Neutrophil (primary cell): Measurements from ENCODE around the gene DAPL1.

Experiments used
- H3K27ac ChIP-seq: fragments of 200-600 bp; sonication (generic); 2 replicates; pipeline ENCODE4 v1.5.1; 2016; ENCODE audit warnings: mild to moderate bottlenecking, moderate library complexity
- H3K27me3 ChIP-seq: fragments of 200-600 bp; sonication (generic); 2 replicates; pipeline ENCODE4 v1.6.0; 2016; ENCODE audit warnings: mild to moderate bottlenecking
- H3K36me3 ChIP-seq: fragments of 200-600 bp; sonication (generic); 2 replicates; pipeline ENCODE4 v1.5.1; 2017
- H3K4me1 ChIP-seq, 2 experiments: fragments of 200-600 bp in 1 of 2; sonication (generic) in 1 of 2; 1 replicate in 1 of 2; 2 replicates in 1 of 2; pipeline versions ENCODE4 v1.5.1 to v1.6.1; 2013 to 2016; ENCODE audit warnings: low read depth in 1 of 2, low read length in 1 of 2, mild to moderate bottlenecking in 1 of 2, moderate library complexity in 1 of 2; ENCODE audit not compliant: control insufficient read depth in 1 of 2, insufficient read depth in 1 of 2
- H3K4me3 ChIP-seq, 2 experiments: fragments of 200-600 bp in 1 of 2; sonication (generic) in 1 of 2; 1 replicate in 1 of 2; 2 replicates in 1 of 2; pipeline ENCODE4 v1.5.1; 2013 to 2016; ENCODE audit warnings: low read depth in 1 of 2, low read length in 1 of 2, mild to moderate bottlenecking in 1 of 2, moderate library complexity in 1 of 2
- H3K9me3 ChIP-seq: fragments of 200-600 bp; sonication (generic); 2 replicates; pipeline ENCODE4 v1.5.1; 2016
- CTCF ChIP-seq: fragments of 200-600 bp; sonication (generic); IDR thresholded peaks from 2 replicates; pipeline ENCODE4 v1.5.1; 2016; ENCODE audit warnings: antibody characterized with exemption

The DAPL1 gene

GRCh38 chr2:158778243-158778642 is 16.9 kb upstream of the DAPL1 start:
- TF ChIP-seq CTCF = no peak
- Histone ChIP-seq H3K9me3 (no peaks in the 10 kb centered on the region), H3K27ac (no peak overlapping the region), H3K4me1 (no peaks in the 10 kb centered on the region), H3K36me3 (no peaks in the 10 kb centered on the region), H3K4me3 (no peak overlapping the region), H3K27me3 (no peaks in the 10 kb centered on the region)

DNA sequence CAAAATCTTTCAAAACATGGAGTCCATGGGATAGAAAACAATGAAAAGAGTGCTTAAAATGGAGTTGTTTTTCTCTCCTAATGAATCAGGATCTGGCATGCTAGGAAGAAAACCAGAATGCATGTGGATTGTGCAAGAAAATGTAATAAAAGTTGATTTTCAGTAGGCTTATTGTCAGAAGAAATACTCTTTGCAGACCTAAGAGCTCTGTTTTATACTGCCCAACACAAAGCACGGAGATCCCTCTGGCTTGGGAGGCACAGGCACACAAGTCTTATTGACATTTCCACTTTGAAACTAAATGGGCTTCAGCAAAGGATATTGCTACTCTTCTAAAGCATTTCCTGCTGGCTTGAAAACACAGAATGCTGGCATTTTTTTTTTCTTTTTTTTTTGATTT is 15.5 kb upstream of the DAPL1 start:
- Histone ChIP-seq H3K4me3 (no peak overlapping the region), H3K9me3 (no peaks in the 10 kb centered on the region), H3K27ac (no peak overlapping the region), H3K27me3 (no peaks in the 10 kb centered on the region), H3K36me3 (no peaks in the 10 kb centered on the region), H3K4me1 (no peaks in the 10 kb centered on the region)
- TF ChIP-seq CTCF = no peak

DNA sequence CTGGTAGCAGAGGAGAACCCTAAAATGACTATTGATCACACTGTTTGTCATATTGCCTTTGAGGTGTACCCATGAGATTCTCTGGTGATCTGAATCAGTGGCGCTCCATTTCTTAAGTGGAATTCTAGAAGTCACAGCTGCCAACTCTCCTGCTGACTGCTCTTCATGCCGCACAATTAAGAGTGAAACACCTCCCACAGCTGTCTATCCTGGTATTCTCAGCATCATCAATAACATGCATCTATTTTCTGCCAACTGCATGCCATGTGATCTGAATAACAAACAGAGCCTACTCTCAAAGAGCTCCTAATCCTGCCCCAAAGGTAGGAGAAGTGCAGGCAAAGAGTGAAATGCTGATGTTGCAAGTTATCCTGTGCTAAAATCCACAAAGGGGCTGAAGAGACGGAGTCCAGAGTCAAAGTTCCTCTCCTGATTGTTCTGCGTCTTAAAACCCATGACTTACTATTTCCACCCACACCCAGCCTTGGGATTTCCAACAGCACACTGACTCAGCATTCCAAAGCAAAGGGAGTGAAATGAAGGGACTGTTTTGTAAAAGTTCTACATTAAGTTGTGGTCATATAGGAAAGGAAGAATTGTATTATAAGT is 13.7 kb upstream of the DAPL1 start:
- no peaks in the 10 kb centered on the region for H3K36me3 ChIP-seq
- no peak overlapping the region for H3K4me3 ChIP-seq
- TF ChIP-seq CTCF = no peak
- no peaks in the 10 kb centered on the region for H3K4me1 ChIP-seq
- H3K27ac ChIP-seq = no peak overlapping the region
- H3K27me3 ChIP-seq = no peaks in the 10 kb centered on the region
- no peaks in the 10 kb centered on the region for H3K9me3 ChIP-seq

DNA sequence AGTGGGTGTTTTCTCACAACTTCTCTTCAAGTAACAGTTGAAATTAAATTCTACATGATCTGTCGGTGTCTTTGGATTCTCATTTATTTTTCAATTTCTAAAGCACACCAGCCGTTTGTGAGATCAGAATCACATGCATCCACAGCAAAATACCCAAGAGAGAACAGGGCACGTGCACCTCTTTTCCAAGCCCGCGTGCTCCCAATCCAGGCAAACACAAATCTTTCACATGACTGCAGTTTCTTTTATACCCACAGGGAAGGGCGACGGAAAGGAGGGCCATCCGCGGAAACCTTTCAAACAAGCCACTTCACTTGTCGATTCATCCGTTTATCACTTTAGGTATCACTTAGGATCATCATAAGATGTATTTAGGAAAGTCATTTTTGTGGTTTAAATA is 13.0 kb upstream of the DAPL1 start:
- Histone ChIP-seq H3K4me3 (no peak overlapping the region), H3K27ac (no peak overlapping the region), H3K27me3 (no peaks in the 10 kb centered on the region), H3K9me3 (no peaks in the 10 kb centered on the region), H3K4me1 (no peaks in the 10 kb centered on the region), H3K36me3 (no peaks in the 10 kb centered on the region)
- TF ChIP-seq CTCF = no peak

GRCh38 chr2:158782616-158783015 is 12.5 kb upstream of the DAPL1 start:
- H3K27ac ChIP-seq = no peak overlapping the region

More at GRCh38 chr2:158782616-158783015, 12.5 kb upstream of the DAPL1 start:
- H3K27me3 ChIP-seq = no peaks in the 10 kb centered on the region
- H3K9me3 ChIP-seq = no peaks in the 10 kb centered on the region
- H3K36me3 ChIP-seq = no peaks in the 10 kb centered on the region
- no peak for TF ChIP-seq CTCF
- H3K4me3 ChIP-seq = no peak overlapping the region
- H3K4me1 ChIP-seq = no peaks in the 10 kb centered on the region
